HG03378 (cell line): ENCODE data around the gene TMEM272.

Experiments used
- ATAC-seq: cut with Tn5 transposase; IDR thresholded peaks from one replicate; pipeline ENCODE4 v1.9.1; 2021; ENCODE audit warnings: mild to moderate bottlenecking, moderate library complexity; ENCODE audit not compliant: unreplicated experiment

TMEM272 gene

DNA sequence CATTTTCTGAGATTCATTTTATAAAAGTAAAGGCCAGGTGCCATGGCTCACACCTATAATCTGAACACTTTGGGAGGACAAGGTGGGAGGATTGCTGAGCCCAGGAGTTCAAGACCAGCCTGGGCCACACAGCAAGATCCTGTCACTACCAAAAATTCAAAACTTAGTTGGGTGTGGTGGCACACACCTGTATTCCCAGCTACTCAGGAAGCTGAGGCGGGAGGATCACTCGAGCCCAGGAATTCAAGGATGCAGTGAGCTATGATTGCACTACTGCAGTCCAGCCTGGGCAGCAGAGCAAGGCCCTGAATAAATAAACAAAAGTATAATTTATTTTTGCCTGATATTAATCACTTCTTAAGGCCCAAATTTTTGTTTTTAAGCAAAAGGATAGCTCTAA lies 81.5 kb downstream of the TMEM272 start:
- ATAC-seq, result no peak
